Measurements from ENCODE around the gene RET.

Gene RET

GRCh38 chr10:43151371-43151770 lies 74.5 kb downstream of the RET start:
- FAIRE-seq: no peak

DNA sequence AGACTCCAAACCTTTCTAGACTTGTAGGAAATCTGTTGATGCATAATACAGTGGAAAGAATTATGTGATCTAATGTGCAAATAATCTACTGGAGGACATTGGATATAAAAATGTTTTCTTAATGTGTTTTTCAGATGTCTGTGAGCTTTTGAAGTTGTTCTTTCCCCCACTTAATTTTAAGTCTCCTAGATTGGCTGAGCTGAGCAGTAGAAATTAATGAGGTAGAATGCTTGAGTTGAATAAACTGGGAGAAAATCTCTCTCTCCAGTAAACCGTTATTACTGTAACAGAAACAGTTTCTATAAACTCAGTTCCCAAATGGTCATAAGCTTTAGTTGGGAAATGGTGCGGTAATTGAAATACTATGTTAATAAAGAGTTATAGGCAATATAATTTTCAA lies 77.0 kb downstream of the RET start:
- no peak for TF ChIP-seq CTCF (IDR thresholded peaks at IDR 0.05; ENCODE audit: insufficient read depth, missing control alignments)
- DNase-seq (ENCODE audit: insufficient read length, low spot score) (no peak), FAIRE-seq (no peak)

More at GRCh38 chr10:43151371-43151770, 74.5 kb downstream of the RET start:
- no peak for TF ChIP-seq CTCF (IDR thresholded peaks at IDR 0.05; ENCODE audit: insufficient read depth, missing control alignments)
- DNase-seq (ENCODE audit: insufficient read length, low spot score): no peak

GRCh38 chr10:43155221-43155620 lies 78.4 kb downstream of the RET start:
- no peak for TF ChIP-seq CTCF (IDR thresholded peaks at IDR 0.05; ENCODE audit: insufficient read depth, missing control alignments)
- no peak for DNase-seq (ENCODE audit: insufficient read length, low spot score)
- FAIRE-seq: no peak

GRCh38 chr10:43155741-43156140 lies 78.9 kb downstream of the RET start:
- no peak for DNase-seq (ENCODE audit: insufficient read length, low spot score)
- no peak for FAIRE-seq
- TF ChIP-seq CTCF (IDR thresholded peaks at IDR 0.05; ENCODE audit: insufficient read depth, missing control alignments): no peak

DNA sequence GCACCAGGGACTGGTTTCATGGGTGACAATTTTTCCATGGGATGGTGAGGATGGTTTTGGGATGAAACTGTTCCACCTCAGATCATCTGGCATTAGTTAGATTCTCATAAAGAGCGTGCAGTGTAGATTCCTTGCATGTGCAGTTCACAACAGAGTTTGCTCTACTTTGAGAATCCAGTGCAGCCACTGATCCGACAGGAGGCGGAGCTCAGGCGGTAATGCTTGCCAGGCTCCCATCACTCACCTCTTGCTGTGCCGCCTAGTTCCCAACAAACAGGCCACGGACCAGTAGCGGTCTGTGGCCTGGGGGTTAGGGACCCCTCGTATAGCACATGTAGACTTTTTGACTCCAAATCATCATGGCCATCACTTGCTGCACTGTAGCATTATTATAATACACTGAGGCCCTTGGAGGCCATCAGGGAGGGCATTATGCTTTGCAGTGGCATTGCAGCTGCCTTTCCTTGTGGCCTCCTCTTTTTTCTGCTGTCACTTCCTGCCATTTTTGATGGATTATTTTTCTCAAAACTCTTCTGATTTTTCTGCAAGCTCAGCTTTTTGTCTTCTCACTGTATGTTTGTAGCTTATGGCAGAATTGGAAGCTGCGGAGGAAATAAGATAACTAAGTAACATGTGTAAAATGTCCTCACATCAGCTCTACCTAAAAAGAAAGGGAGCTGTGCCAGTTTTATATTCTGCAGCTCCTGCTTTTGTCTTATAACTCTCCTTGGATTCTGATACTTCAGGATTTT lies 79.9 kb downstream of the RET start:
- TF ChIP-seq CTCF (IDR thresholded peaks at IDR 0.05; ENCODE audit: insufficient read depth, missing control alignments): no peak
- FAIRE-seq (no peak), DNase-seq (ENCODE audit: insufficient read length, low spot score) (no peak)

GRCh38 chr10:43158636-43159035 lies 81.8 kb downstream of the RET start:
- no peak for TF ChIP-seq CTCF (IDR thresholded peaks at IDR 0.05; ENCODE audit: insufficient read depth, missing control alignments)
- FAIRE-seq: no peak
- DNase-seq (ENCODE audit: insufficient read length, low spot score): no peak
